Right forelimb (tissue), 1 donor: ENCODE results near the gene COX5B.
"Not testable (repeated sequence)": the region's sequence is repeated elsewhere in the genome, so short reads cannot be mapped to it uniquely, and the experiment has no call there.

Experiments used
- DNase-seq: peaks from one replicate; pipeline ENCODE4 v3.0.0-alpha.2; 2018

COX5B gene

GRCh38 chr2:97645695-97646629, at the start of gene COX5B:
COX5B (plus strand) TSS chr2:97646062; CDS start chr2:97646087, 25 bp downstream.
- DNase-seq: peak; percentile 99

- not testable (repeated sequence) for DNase-seq
These were observed 49.7 kb upstream of the COX5B start for GRCh38 chr2:97596180-97596579.

- DNase-seq: not testable (repeated sequence)
These were observed 44.3 kb upstream of the COX5B start for GRCh38 chr2:97601537-97601936.

GRCh38 chr2:97605109-97605508, 40.8 kb upstream of the COX5B start:
- DNase-seq: not testable (repeated sequence)

- not testable (repeated sequence) for DNase-seq
These were observed 40.1 kb upstream of the COX5B start for GRCh38 chr2:97605524-97606339.

GRCh38 chr2:97608745-97609144, 37.1 kb upstream of the COX5B start:
- not testable (repeated sequence) for DNase-seq

GRCh38 chr2:97611895-97612294, 34.0 kb upstream of the COX5B start:
- not testable (repeated sequence) for DNase-seq

- not testable (repeated sequence) for DNase-seq
These were observed 30.1 kb upstream of the COX5B start for GRCh38 chr2:97615746-97616145.

GRCh38 chr2:97617911-97618310, 28.0 kb upstream of the COX5B start:
- no peak for DNase-seq

- DNase-seq: not testable (repeated sequence)
These were observed 26.7 kb upstream of the COX5B start for GRCh38 chr2:97618939-97619827.

- not testable (repeated sequence) for DNase-seq
These were observed 25.4 kb upstream of the COX5B start for GRCh38 chr2:97620492-97620891.

GRCh38 chr2:97622976-97623375, 22.9 kb upstream of the COX5B start:
- not testable (repeated sequence) for DNase-seq

GRCh38 chr2:97625354-97626048, 20.4 kb upstream of the COX5B start:
- not testable (repeated sequence) for DNase-seq

- not testable (repeated sequence) for DNase-seq
These were observed 19.8 kb upstream of the COX5B start for GRCh38 chr2:97626049-97626430.

- DNase-seq: no peak
These were observed 1.7 kb upstream of the COX5B start for GRCh38 chr2:97644023-97644717.

- DNase-seq: no peak
These were observed 659 bp upstream of the COX5B start for GRCh38 chr2:97645112-97645694.

GRCh38 chr2:97646977-97647376, 1.1 kb downstream of the COX5B start:
- no peak for DNase-seq

- DNase-seq: no peak
These were observed 5.3 kb downstream of the COX5B start for GRCh38 chr2:97651114-97651513.

- no peak for DNase-seq
These were observed 7.6 kb downstream of the COX5B start for GRCh38 chr2:97653473-97653872.

- DNase-seq: no peak
These were observed 8.0 kb downstream of the COX5B start for GRCh38 chr2:97653874-97654273.

GRCh38 chr2:97654309-97654708, 8.4 kb downstream of the COX5B start:
- DNase-seq: no peak
